GM19328 (cell line): Measurements from ENCODE around the gene PPP1R13L.
"Not testable (repeated sequence)": the region's sequence is repeated elsewhere in the genome, so short reads cannot be mapped to it uniquely, and the experiment has no call there.

Experiments used
- ATAC-seq: cut with Tn5 transposase; IDR thresholded peaks from one replicate; pipeline ENCODE4 v1.9.1; 2021; ENCODE audit warnings: mild to moderate bottlenecking, moderate library complexity; ENCODE audit not compliant: unreplicated experiment

Gene PPP1R13L

DNA sequence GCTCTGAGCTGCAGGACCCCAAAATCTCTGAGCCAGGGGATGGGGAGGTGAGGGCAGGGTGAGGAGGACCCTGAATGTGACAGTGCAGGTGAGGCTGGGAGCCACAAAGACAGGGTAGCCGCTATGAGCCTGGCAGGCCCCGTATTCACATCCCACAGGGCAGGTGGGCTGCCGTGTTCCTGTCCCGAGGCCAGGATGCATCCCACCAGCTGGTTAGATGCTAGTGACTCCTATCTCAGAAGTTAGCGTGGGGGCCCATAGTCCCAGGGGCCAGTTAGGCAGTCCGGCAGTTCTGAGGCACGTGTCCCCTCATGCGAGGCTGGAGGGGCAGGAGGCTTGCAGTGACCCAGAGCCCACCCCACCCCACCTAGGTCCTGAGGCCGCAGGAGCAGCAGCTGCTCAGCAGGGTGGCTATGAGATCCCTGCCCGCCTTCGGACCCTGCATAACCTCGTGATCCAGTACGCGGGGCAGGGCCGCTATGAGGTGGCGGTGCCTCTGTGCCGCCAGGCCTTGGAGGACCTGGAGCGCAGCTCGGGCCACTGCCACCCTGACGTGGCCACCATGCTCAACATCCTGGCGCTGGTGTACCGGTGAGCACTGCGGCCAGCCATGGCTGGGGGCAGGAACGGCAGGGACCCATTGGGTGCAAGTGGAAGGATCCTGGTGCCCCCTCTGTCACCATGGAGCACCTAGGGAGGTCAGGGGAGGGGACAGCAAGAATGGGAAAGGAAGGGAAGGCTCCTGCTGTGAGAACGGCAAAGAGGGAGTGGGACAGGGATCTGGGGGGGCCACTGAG is 57.1 kb downstream of the PPP1R13L start:
- no peak for ATAC-seq

GRCh38 chr19:45346449-45346848 is 58.4 kb downstream of the PPP1R13L start:
- ATAC-seq: no peak

GRCh38 chr19:45345506-45345860 is 59.4 kb downstream of the PPP1R13L start:
- no peak for ATAC-seq

- no peak for ATAC-seq
These were observed 60.0 kb downstream of the PPP1R13L start for GRCh38 chr19:45344621-45345505.

GRCh38 chr19:45342911-45343310 is 62.0 kb downstream of the PPP1R13L start:
- no peak for ATAC-seq

DNA sequence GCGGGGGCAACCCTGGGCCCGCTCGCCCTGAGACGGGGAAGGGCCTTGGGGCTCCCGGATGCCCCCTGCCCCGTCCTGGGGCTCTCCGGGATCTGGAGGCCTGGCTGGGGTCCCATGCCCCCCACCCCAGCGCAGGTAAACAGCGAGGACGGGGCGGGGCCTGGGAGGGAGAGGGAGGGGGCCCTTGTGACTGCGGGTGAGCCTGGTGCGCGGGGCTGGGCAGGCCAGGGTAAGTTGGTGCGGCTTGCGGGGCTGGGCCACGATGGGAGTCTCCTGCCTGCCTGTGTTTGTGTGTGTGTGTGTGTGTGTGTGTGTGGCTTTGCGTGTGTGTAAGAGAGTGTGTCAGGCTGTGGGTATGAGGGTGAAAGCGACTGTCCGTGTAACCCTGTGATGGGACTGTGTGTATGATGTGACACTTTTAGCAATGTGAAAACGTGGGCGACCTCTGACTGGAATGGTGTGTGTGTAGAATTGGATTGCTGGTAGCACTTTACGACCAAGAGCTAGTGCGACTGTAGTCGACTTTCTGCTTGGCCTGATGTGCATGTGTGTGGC is 63.9 kb downstream of the PPP1R13L start:
- ATAC-seq: no peak

DNA sequence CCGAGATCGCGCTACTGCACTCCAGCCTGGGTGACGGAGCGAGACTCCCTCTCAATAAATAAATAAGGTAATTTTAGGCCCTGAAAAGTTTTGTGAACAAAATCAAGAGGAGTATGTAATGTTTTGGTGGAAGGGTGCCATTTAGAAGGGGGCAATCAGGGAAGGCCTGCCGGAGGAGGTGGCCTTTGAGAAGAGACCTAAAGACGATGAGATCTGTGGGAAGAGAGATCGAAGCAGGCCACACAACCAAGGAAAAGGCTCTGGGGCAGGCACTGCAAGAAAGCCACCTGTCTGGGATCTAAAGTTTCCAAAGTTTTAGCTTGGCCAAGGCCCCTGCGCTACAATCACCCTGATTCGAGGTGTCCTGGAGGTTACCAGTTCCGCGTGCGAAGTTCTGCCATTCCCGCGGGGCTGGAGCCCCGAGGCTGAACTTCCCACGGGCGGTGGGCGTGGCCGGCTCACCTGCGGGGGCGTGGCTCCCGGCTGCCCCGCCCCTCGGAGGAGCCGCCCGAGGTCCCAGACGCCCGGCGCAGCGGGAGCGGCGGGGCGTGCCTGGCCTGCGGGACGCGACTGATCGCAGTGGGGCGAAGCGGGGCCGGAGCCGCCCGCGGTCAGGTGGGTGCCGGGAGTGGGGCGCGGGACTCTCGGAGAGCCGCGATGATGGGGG is 64.5 kb downstream of the PPP1R13L start, which contains the start of gene KLC3:
Gene KLC3 (plus strand): TSS at position 519 of the 667 bp plus-strand sequence. CDS start 4,792 bp downstream, outside the sequence.
- no peak for ATAC-seq

- ATAC-seq: no peak
These were observed 65.2 kb downstream of the PPP1R13L start for GRCh38 chr19:45339629-45340028.

DNA sequence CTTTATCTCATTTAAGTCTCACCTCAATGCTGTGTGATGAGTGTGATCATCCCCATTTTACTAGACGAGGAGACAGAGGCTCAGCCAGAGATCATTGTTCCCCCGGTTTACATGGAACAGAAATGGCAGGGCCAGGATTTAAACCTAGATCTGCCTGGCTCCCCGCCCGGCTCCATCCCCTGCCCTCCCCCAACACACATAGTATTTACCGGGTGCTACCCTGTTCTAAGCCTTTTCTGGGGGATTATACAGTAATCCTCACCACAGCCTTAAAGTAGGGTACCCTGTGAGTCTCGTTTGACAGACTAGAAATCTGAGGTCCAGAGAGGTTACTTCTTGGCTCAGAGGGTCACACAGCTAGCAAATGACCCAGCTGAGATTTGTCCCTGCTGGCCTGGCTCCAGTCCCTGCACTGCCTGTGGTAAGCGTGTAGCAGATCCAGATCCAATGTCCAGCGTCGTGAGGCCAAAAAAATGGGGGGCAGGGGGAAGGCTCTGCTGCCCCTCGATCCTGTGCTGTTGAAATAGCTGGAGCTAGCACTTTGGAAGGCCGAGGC is 68.1 kb downstream of the PPP1R13L start:
- no peak for ATAC-seq

DNA sequence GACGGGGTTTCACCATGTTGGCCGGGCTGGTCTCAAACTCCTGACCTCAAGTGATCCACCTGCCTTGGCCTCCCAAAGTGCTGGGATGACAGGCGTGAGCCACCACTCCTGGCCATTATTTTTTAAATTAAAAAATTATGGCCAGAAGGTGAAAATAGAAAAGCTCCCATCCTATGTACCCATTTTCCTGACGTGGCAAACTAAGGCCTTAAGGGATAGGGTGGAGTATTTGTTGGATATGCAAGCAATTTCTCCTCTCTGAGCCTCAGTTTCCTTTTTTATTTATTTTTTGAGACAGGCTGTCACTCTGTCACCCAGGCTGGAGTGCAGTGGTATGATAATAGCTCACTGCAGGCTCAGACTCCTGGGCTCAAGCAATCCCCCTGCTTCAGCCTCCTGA is 70.0 kb downstream of the PPP1R13L start:
- ATAC-seq: not testable (repeated sequence)

DNA sequence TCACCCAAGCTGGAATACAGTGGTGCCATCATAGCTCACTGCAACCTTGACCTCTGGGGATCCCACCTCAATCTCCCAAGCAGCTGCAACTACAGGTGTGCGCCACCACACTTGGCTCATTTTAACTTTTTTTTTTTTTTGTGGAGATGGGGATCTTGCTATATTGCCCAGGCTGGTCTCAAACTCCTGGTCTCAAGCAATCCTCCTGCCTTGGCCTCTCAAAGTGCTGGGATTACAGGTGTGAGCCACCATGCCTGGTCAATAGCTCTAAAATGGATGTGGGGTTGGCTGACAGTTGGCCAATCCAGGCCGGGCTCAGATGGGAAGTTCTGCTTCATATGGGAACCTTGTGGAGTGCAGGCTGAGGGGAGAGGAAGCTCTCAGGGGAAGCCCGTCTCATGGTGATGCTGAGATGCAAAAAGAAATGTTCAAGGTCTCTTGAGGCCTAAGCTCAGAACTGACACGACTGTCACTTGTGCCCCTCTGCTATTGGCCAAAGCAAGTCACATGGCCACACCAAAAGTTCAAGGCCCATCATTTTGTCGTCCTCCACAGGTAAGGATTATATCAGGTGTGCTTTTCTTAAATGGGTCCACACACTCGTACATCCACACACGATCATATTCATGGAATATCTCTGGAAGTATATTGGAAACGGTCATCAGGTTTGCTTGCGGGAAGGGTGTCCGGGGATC is 71.1 kb downstream of the PPP1R13L start:
- ATAC-seq: no peak

GRCh38 chr19:45331411-45331810 is 73.5 kb downstream of the PPP1R13L start:
- ATAC-seq: no peak
